GM18909 (cell line): ENCODE results near the gene SGCA.

Source experiments
- ATAC-seq: cut with Tn5 transposase; IDR thresholded peaks from one replicate; pipeline ENCODE4 v1.9.1; 2021; ENCODE audit warnings: mild to moderate bottlenecking; ENCODE audit not compliant: unreplicated experiment, poor library complexity

Gene SGCA

DNA sequence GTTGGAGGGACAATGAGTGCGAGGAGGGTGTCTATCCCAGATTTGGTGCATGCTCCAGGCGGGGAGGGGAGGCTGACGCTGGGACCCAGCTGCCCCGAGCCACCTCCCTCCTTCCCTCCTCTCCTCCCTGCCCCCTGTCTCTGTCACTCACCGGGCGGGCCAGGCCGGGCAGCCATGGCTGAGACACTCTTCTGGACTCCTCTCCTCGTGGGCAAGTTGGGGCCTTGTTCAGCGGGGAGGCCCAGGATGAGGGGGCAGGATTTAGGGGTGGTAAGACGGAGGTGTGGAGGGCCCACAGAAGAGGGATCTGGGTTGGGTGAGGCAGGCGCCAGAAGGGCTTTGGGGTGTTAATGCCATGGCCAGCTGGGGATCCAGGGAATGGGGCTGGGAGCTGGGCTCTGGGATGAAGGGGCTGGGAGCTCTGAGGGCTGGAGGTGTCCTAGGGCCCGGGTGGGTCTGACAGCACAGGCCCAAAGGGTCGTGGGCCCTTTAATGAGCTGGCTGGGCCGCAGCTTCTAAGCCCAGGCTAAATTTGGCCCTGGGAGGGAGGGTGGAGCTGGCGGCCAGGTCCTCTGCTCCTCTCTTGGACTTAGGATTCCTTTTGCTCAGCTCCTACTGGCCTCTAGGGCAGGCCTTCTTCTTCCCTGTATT, at the start of gene SGCA:
SGCA (plus strand) TSS at position 139 of the 651 bp plus-strand sequence; CDS start at position 175, 36 bp downstream.
- no peak for ATAC-seq

DNA sequence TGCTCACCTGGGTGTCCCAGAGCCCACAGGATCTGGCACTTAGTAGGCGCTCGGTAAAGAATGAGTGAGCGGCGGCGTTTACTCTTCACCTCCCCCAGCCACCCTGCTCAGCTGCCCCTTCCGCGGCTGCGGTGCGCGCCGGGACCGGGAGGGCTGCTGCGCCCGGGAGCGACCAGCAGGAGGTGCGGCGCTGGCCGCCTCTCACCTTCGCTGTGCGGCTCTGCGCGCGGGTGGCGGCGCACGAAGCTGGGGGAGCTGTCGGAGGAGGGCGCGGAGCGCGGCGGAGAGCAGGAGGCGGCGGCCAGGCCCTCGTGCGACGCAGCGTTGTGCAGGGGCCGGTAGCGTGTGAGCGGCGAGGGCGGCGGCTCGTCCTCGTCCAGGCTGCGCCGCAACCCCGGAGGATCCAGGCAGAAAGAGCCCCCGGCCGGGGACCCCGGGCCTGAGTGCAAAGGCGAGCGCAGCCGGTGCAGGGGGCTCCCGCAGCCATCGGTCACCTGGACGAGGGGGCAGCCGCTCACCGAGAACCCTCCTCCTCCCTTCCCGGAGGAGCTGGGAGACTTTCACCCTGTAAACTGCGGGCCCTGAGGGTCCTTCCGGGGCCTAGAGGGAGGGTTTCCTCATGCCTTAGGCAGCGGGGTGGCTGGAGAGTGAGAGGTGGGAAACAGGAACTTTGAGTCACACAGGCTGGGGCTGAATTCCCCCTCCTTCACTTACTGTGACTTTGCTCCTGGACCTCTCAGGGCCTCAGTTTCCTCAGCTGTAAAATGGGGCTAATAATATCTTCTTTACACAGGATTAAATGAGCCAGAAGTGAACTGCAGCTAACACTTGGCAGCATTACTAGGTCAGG, 48.4 kb upstream of the SGCA start:
- ATAC-seq = no peak

DNA sequence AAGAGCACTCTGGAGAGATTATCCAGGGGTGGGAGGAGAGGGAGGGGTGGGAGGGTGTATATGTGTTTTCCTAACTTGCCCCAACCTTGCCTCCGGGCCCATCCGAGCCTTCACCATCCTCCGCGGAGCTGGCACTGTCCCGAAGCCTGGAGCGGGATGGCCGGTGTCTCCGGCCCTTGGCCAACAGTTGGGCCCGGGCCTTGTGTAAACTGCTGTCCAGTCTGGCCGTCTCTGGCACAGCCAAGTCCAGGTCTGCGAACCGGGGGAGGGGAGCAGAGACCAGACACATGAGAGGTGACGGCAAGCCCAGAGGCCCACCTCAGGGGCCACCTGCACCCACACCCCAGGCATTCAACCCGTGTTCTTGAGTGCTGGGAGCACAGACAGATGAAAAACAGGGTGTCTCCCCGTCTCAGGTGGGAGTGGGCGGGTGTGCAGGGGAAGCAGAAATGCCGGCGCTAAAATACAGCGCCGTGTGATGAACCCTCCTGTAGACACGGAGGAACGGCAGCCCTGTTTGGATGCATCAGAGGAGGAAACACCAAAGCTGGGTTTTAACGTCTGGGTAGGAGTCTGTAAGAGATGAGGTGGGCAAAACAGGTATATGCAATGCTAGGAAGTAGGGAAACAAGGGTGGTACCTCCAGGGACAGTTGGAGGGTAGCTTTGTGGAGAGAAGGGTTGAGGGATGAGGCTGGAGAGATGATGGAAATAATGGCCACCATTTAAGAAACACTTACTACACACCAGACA, 47.6 kb upstream of the SGCA start:
- ATAC-seq = no peak

DNA sequence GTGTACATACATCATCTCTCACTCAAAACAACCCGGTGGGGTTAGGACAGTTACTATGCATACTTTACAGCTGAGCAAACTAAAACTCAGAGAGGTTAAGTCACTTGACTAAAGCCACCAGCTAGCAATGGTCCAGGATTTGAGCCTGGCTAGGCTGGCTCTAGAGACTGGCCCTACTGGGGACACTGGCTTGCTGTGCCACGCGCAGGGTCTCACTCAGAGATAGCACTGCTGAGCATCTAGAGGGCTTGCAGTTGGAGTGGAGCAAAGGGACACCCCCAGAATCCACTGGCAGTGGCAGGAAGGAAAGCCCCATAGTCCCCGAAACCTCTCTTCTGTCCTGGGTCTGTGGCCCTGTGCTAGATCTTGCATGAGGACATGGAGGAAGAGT, 47.0 kb upstream of the SGCA start:
- ATAC-seq = no peak

DNA sequence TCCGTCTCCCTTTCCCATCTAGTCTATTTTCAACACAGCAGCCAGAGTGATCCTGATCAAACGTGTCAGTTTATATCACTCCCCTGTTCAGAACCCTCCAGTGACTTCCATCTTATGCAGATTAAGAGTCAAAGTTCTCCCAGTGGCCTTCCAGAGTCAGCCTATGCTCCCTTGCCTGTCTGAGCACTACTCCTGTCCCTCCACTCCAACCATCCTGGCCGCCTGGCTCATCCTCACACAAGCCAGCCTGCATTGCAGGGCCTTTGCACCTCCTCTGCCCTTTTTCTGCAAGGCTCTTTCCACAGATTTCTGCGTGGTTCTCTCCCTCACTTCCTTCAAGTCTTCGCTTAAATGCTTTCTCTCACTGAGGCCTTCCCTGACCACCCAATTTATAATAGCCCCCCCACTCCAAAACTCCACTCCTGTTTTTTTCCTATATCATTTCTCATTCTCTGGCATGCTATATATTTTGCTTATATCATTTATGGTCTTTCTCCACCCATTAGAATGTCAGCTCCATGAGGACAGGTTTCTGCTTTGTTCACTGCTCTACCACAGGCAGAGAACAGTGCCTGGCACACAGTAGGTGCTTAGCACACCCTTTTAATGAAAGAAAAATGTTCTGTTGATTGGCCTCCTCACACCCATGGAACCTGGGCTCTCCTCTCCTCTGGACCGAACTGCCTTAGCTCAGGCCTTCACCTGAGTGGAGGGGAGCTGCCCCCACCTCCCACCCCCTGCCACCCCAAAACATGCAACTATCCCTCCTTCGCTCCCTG, 45.1 kb upstream of the SGCA start:
- no peak for ATAC-seq

DNA sequence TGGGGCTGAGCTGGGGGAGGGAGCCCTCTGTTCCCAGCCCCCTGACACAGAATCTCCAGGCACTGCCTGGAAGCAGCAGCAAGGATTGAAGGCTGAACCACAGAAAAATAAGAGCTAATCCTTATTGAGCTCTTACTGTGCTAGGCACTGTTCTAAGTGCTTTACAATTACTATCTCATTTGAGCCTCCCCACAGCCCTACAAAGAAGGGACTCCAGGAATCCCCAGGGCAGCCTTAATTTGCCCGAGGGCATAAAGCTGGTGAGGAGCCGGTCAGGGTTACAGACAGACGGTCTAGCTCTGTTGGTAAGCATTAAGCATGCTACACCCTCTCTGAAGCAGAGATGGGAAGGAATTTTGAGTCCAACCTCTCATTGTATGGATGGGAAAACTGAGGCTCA, 42.9 kb upstream of the SGCA start:
- ATAC-seq = no peak

DNA sequence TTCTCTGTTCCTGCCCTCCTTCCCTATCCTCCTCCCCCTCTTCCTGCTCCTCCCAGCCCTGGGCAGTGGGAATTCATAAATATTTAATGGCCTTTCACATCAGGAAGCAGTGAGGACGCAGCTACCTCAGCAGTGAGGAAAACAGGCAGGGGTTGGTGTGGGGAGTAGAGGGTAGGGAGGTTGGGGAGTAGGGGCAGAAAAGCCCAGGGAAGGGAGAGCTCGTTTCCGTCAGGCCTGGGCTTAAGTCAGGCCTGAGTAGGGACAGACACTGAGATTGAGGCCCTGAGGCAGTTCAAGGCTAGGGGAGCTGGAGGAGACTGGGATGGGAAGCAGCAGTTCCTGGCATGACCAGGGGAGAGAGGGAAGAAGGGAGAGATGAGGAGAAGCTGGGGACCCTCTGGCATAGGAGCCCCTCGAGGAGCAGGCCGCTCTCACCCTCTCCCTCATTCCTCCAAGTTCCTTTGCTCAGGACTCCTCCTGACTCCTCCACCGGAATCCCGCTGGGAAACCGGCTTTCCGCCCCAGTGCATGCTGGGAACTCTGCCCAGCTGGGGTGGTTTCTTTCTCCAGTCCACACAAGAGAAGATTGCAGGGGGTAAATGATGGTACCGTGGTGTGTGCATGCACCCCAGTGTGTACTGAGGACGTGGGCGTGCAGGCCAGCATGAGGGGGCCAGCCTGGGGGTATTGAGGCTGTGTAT, 42.0 kb upstream of the SGCA start:
- ATAC-seq = no peak

DNA sequence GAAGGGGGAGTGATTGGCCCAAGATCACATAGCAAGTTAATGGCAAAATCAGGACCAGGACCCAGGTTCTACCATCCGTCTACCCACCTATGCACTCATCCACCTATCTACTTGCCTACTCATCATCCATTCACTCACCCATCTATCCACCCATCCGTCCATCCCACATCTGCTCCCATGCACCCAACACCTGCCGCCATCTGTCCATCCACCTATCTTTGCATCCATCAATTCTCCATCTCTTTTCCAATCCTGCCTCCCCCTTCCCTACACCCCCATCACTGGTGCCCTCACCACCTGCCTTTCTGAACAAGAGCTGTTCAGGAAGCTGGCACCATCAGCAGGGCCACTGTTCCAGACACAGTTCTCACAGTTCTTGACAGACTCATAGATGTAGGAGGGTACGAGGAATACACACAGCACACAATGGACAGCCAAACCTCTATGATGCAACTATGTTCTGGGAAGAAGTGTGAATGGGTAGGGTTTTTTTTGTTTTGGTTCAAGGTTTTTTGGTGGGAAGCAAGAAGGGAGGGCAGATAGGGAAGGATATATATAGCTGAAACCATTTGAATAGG, 40.3 kb upstream of the SGCA start:
- no peak for ATAC-seq

DNA sequence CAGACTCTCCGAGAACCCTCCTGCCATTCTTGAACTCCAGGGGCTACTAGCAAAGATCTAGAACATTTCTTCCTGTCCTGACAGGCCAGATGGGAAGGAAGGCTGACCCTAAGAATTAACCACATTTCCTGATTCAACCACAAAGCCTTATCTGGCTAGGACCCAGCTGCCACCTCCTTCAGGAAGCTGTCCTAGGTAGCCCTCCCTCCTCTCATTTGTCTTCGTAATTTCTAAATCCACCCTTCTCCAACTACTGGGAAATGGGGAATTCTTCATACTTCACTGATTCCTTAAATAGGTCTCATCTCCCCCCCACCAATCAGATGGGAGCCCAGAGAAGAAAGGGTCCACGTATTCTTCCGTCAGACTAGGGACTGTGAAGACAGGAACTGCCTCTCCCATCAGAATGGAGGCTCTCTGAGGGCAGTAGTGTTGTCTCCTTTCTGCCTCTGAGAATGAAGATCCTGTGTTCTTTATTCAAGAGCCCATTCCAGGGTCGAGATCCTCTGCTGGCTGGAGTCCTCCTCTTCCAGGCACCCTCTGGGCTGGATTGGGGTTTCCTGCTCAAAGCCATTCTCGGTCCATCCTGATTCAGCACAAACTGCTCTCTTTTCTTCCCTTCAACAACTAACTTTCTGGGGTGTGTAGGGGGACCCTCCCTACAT, 38.0 kb upstream of the SGCA start:
- ATAC-seq = no peak

DNA sequence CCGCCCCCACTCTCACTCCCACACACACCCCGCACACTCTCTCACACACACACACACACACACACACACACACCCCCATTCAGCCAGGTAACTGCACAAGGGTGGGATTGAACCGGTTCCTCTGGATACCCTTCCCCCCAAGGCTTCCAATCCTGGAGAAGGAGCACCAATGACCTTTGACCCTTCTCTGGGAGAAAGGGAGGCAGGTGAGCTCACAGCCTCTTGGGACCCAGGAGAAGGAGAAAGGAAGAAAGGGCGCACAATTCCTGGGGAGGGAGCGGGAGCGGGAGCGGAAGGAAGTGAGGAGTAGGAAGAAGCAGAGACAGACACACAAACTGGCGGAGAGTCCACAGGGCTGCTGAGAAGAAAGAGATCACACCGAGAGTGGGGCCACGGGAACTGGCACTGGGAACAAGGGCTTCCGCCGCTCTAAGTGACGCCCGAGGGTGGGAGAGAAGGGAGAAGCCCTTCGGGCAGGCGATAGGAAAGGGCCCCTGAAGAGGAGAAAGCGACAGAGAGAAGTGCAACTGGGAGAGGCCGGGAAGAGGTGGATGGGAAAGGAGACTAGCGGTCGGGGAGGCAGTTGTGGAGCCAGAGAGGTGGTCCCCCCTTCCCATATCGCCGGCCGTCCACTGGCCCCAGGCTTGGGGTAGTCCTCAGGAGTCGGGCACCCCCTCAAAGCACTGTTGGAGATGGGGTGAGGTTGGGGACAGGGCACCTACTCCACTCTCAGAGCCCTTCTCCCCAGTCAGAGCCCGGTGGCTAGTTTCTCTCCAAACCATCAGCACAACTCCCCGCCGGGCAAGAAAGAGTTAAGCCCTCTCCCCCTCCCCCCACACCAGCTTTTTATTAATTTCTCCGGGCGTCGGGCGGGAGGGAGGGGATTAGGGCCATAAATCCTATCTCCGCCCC, 37.1 kb upstream of the SGCA start:
- no peak for ATAC-seq

DNA sequence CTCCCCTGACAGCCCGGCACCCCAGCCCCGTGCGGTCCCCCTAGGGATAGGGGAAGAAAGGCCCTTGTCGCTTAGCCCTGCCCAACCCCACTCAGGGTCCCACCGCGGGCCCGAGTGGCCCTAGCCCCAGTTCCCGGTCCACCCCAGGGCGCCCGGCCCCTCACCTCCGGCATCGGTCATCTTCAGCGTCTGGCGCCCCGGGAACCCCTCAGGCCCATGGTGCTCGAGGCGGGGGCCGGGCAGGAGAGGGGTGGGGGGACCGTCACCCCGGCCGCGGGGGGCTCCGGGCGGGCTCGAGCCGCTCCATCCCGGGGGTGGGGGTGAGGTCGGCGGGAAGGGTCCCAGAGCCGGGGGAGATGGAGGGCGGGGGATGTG, 36.5 kb upstream of the SGCA start:
- no peak for ATAC-seq

DNA sequence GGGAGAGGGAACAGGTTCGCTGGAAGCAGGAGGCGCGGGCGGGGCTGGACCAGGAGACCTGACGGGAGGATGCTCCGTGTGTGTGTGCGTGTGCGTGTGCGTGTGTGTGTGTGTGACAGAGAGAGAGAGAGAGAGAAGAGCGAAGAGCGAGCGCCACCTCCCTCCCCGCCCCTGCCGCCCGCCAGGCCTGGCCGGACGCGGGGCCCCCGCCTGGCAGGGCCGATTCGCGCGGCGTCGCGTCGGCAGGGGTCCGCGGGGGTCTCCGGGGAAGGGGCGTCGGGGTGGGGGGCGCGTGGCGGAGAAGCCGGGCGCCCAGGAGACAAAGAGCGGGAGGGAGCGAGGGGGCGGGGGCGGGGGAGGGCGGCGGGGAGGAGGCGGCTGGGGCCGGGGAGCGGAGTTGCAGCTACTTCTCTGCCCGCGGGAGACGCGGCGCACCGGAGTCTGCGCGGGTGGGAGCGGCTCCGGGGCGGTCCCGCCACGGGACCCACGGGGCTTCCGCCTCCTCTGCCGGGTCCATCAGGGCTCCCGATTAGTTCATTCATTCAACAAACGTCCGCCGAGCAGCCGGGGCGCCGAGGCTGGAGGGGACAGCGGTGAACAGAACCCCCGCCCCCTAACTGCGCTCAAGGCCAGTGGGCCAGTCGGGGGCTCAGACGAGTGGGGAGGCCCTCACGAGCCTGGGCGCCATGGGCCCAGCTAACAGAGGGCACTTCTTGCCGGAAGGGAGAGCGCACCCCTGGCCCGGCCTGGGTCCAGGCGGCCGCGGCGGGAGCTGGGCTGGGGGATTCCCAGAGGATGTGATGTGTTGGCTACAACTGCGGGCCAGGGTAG, 35.9 kb upstream of the SGCA start, which contains the start of gene SAMD14:
SAMD14 (minus strand) TSS at position 433 of the 831 bp plus-strand sequence. CDS start 5,201 bp downstream, outside the sequence.
- no peak for ATAC-seq

DNA sequence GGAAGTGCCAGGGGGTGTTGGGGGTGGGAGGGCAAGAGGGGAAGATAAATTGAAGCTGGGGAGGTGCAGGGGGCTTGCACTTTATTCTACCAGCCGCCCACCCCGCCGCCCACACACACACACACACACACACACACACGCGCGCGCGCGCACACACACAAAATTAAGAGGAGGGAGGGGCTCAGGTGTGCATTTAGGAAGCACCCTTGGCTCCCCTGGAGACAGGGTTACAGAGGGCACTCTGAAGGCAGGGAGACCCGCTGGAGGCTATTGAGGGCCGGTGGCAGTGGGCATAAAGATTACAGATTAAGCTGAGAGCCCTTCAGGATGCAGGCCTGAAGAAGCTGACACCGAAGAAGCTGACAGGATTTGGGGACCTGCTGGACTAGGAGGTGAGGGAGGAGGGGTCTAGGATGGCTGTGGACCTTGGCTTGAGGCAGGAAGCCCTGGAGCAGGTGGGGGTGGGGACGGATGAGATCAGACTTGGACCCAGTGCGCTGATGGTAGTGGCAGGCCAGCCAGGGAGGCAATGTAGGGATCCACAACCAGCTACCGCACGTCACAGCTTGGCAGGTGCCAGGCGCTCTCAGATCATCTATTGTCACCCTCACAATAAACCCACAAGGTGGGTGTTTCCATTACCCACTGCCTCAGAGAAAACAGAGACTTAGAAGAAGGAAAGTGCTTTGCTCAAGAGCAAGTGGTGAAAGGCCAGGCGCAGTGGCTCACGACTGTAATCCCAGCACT, 35.1 kb upstream of the SGCA start:
- no peak for ATAC-seq

DNA sequence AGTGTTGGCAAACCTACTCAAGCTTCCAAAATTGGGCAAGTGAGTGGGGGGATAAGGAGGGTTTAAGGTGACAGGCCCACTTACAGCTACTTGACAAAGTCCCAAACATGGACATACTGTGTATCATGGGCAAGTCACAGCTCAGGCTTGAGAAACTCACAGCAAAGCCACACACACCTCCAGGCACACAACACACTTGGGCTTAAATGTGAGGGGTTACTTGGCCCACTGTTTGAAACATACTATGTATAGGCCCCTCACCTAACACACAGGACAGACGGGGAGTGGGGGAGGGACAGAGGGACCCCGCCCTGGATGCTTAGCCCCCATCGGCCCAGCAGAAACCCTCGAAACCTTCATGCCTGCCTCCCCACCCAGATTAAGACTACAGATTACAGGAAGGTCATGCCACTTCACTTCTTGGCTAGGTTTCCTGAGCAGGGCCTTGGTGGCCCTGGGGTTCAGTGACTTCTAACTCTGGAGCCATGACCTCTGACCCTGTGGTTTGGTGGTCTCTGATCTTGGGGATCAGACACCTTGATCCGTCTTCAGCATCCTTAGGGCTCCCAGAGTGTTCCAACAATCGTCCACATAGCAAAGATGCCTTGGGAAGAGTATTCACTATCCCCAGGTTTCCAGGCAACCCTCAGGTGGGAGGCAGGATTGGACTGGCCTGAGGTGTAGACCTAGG, 33.6 kb upstream of the SGCA start:
- no peak for ATAC-seq

DNA sequence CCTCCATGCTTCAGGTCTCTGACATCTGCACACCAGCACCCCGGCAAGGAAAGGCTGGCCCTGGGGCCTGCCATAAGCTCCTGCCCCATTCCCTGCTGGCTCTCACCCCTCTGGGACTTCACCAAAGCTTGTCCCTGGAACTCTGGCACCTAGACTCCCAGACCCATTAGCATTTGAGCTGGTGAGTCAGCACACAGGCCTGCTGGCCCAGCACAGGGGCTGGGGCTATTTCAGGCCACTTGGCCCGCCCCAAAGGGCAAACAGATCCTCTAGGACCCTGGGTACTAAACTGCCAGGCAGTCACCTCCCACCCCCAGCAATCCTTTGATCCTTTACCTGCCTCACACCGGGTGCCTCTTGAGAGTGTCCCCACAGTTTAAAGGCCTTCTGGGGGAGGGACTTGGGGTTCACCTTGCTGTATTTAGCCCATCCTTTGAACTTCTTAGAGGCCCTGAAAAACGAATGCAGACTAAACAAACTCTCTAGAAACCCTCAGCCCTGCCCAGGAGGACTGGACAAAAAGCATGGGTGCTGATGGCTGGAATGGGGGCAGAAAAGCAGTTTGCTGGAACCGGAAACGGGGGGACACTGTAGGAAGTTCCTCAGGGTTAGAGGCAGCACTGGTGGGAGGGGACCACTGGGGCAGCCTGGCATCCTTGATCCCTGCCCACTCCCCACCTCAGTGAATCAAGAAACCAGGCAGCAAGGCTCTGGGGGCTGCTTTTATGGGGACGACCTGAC, 32.6 kb upstream of the SGCA start:
- ATAC-seq = no peak
